Renal pelvis (tissue), 4 donors: Measurements from ENCODE around the gene FAM32A. TPM values are rescaled to one million over a fixed set of nuclear protein-coding genes. Genes with fewer than 3 reads are reported as not detected.
A peak's percentile ranks its signal among the peaks of the same experiment; 100 is the strongest.
"Not testable (repeated sequence)": the region's sequence is repeated elsewhere in the genome, so short reads cannot be mapped to it uniquely, and the experiment has no call there.

Experiments
- DNase-seq: peaks from one replicate; pipeline ENCODE4 v3.0.0-alpha.2; 2013
- polyA plus RNA-seq, 3 donors: library from polyadenylated mRNA; unstranded; fragments of 120-200 nt; gene quantifications; one replicate each; pipeline ENCODE4 v1.2.1, GENCODE V29; 2013; ENCODE audit not compliant: insufficient read length in 3 of 3

FAM32A gene
- polyA plus RNA-seq, 3 donors, result 109 to 135 (median 115) TPM

DNA sequence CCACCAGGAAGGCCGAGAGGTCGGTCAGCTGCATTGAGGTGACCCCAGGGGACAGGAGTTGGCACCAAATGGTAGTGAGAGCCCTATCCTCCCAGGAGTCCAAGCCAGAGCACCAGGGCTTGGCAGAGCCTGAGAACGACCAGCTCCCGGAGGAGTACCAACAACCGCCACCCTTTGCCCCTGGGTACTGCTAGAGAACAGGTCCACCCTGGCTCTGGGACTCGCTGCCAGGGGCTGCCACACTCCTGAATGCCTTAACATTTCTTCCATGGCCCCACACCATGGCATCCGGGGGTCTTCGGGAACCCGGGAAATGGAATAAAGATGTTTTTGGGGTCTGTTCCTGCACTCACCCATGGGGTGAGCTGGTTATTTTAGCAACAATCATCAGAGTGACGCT lies 27.6 kb upstream of the FAM32A start:
- DNase-seq, result no peak

DNA sequence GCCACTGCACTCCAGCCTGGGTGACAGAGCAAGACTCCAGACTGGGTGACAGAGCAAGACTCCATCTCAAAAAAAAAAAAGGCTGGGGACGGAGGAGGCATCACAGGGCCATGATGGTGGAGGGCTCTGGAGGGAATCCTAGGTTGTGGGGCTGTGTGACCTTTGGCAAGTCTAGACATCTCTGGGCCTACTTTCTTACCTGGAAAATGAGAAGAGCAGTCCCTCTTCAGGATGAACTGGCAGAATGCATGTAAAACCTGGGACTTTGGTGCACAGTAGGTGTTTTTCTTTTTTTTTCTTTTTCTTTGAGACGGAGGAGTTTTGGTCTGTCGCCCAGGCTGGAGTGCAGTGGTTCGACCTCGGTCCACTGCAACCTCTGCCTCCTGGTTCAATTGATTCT lies 25.6 kb upstream of the FAM32A start:
- no peak for DNase-seq

- DNase-seq, result no peak
Measured at GRCh38 chr19:16160445-16160942, 24.7 kb upstream of the FAM32A start.

- no peak for DNase-seq
Measured at GRCh38 chr19:16160943-16161560, 24.2 kb upstream of the FAM32A start.

DNA sequence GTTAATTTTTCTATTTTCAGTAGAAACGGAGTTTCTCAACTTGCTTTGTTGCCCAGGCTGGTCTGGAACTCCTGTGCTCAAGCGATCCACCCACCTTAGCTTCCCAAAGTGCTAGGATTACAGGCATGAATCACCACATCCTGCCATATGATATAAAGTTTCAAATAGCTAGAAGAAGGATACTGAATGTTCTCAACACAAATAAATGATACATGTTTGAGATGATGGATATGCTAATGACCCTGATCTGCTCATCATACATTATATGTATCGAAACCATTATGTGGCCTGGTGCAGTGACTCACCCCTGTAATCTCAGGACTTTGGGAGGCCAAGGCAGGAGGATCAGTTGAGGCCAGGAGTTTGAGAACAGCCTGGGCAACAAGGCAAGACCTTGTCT lies 23.4 kb upstream of the FAM32A start:
- no peak for DNase-seq

GRCh38 chr19:16164222-16164890 lies 20.9 kb upstream of the FAM32A start:
- DNase-seq, result no peak

DNA sequence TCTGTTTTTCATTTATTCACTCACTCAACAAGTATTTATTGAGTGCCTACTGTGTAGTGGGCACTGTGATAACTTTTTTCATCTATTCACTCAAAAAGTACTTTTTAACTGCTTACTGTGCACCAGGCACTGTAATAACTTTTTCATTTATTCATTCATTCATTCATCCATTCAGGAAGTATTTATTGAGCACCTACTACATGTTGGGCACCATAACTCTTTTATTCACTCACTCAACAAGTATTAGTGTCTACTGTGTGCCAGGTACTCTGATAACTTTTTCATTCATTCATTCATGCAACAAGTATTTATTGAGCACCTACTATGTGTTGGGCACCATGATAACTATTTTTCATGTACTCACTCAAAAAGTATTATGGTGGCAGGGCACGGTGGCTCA lies 18.8 kb upstream of the FAM32A start:
- no peak for DNase-seq

- no peak for DNase-seq
Measured at GRCh38 chr19:16167055-16167454, 18.2 kb upstream of the FAM32A start.

DNA sequence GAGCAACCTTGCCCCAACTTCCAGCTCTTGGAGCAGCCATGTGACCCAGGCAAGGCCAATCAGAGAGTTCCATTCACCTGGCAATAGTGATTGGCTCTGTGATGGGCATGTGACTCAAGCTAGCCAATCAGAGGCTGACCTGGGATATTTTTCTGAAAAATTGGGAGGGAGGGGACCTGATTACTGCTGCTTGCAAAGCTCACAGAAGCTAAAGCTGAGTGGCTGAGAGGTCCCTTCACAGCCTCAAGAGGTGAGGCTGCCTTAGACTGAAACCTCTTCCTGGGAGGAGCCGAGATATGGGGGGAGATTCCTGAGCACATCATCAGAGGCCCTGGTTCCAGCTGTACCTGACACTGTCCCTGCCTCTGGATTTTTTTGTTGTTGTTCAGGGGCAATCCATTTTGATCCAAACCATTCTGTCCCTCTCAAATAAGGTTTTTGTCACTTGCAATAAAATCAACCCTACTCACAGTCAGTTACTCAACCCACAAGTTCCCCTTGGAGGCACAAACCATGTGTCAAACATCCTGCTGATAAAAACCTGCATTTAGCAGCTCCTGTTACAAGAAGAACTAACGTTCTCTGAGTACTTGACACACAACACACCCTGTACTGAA lies 16.6 kb upstream of the FAM32A start:
- DNase-seq, result no peak

DNA sequence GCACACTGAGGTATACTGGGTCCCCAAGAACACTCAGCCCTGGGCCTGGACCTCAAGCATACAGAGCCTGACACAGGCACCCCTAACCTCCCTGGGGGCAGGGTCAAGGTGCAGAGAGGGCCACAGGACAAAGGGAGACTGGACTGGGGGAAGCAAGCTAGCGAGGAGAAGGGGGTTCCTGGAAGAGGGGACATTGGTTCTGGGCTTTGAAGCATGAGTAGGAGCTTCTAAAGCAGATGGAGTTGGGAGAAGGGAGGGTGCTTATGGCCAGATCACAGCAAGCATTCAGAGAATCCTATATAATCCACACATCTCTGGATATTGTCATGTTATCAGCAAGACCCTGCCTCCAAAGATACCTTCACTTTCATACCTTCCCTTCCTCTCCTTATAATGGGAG lies 15.1 kb upstream of the FAM32A start:
- no peak for DNase-seq

- DNase-seq, result no peak
Measured at GRCh38 chr19:16175954-16176353, 9.3 kb upstream of the FAM32A start.

GRCh38 chr19:16178866-16179265 lies 6.3 kb upstream of the FAM32A start:
- not testable (repeated sequence) for DNase-seq

GRCh38 chr19:16180611-16181010 lies 4.6 kb upstream of the FAM32A start:
- no peak for DNase-seq

DNA sequence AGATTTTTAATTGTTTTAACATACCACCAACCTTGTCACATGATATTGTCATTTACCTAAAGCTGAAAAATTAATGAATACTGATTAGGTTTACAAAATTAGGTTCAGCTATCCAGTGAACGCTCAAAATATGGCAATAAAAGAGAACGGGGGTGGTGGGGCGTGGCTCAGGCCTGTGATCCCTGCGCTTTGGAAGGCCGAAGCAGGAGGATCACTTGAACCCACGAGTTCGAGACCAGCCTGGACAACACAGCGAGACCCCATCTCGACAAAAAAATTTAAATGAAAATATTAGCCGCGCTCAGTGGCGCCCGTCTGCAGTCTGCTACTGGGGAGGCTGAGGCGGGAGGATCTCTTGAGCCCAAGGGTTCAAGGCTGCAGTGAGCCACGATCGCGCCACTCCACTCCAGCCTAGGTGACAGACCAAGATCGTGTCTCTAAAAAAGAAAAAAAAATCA lies 516 bp upstream of the FAM32A start:
- DNase-seq, result no peak

DNA sequence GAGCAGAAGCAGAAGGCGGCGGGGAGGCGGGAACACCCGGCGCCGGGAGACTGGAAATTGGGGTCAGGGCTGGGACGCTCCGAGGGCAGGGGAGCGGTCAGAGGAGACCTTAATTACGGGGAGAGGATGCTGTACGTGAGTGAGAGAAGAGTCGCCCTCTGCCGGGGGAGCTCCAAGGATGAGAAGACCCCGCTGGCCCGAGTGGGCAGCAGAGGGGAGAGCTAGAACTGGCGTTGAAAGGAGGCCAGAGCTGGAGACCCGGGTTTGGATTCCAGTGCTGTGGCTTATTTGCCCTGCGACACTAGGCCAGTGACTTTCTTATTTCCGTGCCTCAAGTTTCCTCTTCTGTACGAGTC lies 536 bp downstream of the FAM32A start:
- peak; percentile 57 for DNase-seq

DNA sequence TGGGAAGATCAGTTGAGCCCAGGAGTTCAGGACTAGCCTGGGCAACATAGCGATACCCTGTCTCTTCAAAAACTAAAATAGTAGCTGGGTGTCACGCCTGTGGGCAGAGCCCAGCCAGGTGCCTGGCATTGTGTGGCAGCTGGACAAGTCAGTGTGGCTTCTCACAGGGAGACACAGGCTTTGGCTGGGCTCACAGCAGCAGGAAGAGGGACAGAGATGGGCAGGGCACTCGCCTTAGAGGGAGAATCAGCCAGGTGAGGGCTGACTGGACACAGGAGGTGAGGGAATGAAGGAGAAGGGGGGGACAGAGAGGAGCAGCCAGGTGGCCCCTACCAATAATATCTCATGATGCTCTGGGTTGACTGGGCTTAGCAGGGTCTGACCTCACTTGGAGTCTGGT lies 3.3 kb downstream of the FAM32A start:
- DNase-seq, result no peak

- DNase-seq, result no peak
Measured at GRCh38 chr19:16190198-16190597, 5.0 kb downstream of the FAM32A start.

DNA sequence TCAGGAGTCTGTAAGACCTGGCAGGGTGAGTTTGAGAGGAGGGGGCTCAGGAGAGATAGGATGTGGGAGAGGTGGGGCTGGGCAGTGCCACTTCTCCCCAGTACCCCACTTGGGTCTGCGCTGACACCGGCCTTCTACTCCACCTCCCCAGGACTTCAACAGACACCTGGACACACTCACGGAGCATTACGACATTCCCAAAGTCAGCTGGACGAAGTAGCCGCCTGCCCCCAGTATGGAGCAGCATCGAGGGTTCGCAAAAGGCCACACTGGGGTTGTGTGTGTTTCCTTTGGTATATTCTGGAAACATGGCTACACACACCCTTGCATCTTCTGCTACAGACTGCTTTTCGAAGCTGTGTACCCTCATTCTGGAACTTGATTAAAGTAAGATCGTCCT lies 5.5 kb downstream of the FAM32A start:
- no peak for DNase-seq

DNA sequence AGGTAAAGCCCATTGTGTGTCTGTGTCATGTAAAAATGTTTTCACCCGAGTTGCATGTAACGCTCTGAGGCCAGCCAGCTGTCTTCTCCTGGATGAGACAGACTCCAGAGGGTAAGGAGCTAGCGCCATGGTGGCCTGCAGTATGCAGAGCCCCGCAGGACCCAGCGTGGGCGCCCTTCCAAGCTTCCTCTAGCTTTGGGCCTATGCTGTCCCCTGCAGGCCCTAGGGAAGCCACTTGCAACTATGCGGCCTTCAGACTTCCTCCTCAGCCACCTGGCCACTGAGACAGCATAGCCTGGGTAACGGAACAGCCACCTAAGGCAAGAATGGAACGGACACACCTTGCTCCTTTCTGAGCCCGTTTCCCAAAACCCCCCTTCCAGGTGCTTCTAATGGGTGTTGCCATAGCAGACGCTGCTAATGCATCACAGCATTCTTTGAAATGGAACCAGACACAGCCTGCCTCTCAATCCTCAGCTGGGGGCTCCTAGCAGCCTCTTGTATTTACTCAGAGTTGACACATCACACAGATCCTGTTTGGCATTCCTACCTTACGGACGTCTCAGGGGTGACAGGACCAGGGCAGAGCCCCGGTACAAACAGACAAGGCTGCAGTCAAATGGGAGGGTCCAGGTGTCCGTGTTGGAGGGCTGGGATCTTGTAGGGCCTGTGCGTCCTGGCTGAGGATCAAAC lies 6.2 kb downstream of the FAM32A start:
- DNase-seq, result no peak

GRCh38 chr19:16193466-16193865 lies 8.3 kb downstream of the FAM32A start:
- no peak for DNase-seq

DNA sequence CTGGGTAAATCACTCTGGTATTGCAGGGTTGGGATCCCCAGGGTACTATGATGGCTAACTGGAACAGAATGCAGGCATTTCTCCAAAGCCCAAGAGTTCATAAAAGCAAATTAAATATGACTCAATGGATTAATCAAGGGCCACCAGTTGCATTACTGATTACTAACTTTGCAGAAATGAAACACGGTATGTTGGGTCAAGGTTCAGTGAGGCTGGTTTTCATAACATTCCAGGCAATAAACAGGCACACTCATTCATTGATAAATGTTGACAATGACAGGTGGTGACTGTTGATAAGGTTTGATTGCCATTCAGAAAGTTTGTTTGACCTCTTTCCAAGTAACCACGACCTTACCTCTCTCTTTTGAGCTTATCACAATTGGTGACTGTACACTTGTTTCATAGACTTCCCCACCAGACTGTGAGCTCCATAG lies 12.0 kb downstream of the FAM32A start:
- DNase-seq, result no peak

GRCh38 chr19:16197622-16198369 lies 12.6 kb downstream of the FAM32A start, which contains the start of gene AP1M1:
AP1M1 (plus strand) TSS chr19:16197911; CDS start chr19:16198027, 116 bp downstream.
- peak; percentile 96 for DNase-seq
